Gastrocnemius medialis (tissue), 4 donors: ENCODE results near the gene COL20A1.
"Not testable (repeated sequence)": the region's sequence is repeated elsewhere in the genome, so short reads cannot be mapped to it uniquely, and the experiment has no call there.

Experiments
- CTCF ChIP-seq, 5 experiments: fragments of 450-650 bp in 3 of 5; fragments of 200-600 bp in 2 of 5; sonication (generic) in 2 of 5; IDR thresholded peaks in 4 of 5; conservative IDR thresholded peaks in 1 of 5; 1 replicate in 4 of 5; 2 replicates in 1 of 5; pipeline ENCODE4 v1.5.1; 2016 to 2019; ENCODE audit warnings: antibody characterized with exemption in 5 of 5, mild to moderate bottlenecking in 3 of 5, moderate library complexity in 3 of 5
- POLR2A ChIP-seq, 2 donors: fragments of 450-650 bp; IDR thresholded peaks; one replicate each; pipeline ENCODE4 v1.6.1; 2017; ENCODE audit warnings: antibody characterized with exemption in 2 of 2, mild to moderate bottlenecking in 2 of 2, moderate library complexity in 2 of 2

GRCh38 chr20:63340158-63340688 lies 47.2 kb downstream of the COL20A1 start:
- TF ChIP-seq CTCF (IDR thresholded peaks at IDR 0.05 in 4 of 5, conservative IDR thresholded peaks at IDR 0.05 in 1 of 5); POLR2A (IDR thresholded peaks at IDR 0.05): not testable (repeated sequence)
